SU-DHL-6 (cell line): ENCODE measurements around the gene NINL.

ENCODE experiments used
- CTCF ChIP-seq: fragments of 200-600 bp; sonication (generic); IDR thresholded peaks from one replicate; pipeline ENCODE4 v1.5.1; 2017; ENCODE audit warnings: antibody characterized with exemption, mild to moderate bottlenecking, low read length, moderate library complexity; ENCODE audit not compliant: insufficient read depth, poor library complexity, severe bottlenecking
- EZH2phosphoT487 ChIP-seq: fragments of 200-600 bp; sonication (generic), shearing (Covaris generic); conservative IDR thresholded peaks from 2 replicates; pipeline ENCODE4 v1.6.1; 2018; ENCODE audit warnings: mild to moderate bottlenecking, antibody characterized with exemption, low read length, moderate library complexity, mixed read lengths

- TF ChIP-seq CTCF (no peak), EZH2phosphoT487 (no peak)
Measured at GRCh38 chr20:25487975-25488374, 97.4 kb downstream of the NINL start.
